HG02973 (cell line): Measurements from ENCODE around the gene C10orf95.

Source experiments
- ATAC-seq: cut with Tn5 transposase; IDR thresholded peaks from one replicate; pipeline ENCODE4 v1.9.1; 2021; ENCODE audit warnings: moderate library complexity; ENCODE audit not compliant: unreplicated experiment

C10orf95 gene

DNA sequence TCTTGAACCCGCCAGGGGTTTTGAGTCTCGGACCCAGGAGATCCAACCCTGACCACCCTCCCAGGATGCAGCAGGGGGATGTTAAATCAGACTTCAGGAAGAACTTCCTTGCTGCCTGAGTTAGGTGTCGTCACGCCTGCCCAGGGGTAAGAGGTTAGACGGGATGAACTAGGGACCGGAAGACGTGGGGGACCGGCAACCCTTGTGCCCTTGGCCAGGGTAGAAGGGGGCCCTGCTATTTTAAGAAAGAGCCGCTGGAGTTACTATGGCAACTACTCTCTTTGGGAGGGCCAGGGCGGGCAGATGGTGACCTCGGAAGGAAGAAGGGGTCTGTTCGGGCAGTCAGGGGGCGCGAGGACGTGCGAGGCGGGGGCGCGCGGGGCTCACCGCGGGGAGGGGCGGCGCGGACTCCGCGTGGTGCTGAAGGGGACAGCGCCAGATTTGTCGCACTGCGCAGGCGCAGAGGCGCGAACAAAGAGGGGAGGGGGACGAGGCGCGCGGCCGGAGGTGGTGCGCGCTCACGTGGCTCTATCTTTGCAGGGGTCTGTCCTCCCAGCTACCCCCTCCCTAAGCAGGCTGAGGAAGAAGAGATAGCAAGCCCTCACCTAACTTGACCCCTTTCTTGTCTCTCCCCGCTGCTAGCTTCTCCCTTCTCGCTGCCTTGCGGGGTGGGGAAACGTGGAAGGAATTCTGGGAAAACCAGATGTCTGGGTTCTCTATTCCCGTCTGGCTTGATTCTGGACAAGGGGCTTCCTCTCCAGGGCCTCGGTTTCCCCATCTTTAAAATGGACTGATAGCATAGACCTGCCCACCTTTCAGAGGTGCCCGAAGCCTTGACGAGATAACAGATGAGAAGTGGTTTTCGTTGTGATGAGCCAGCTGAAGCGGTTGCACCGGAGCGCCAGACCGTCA, 31.8 kb downstream of the C10orf95 start:
- no peak for ATAC-seq

GRCh38 chr10:102418622-102419268, 32.6 kb downstream of the C10orf95 start, which contains the start of gene PSD:
Gene PSD (minus strand): TSS chr10:102418785. CDS start chr10:102417038, 1,747 bp downstream.
- no peak for ATAC-seq

DNA sequence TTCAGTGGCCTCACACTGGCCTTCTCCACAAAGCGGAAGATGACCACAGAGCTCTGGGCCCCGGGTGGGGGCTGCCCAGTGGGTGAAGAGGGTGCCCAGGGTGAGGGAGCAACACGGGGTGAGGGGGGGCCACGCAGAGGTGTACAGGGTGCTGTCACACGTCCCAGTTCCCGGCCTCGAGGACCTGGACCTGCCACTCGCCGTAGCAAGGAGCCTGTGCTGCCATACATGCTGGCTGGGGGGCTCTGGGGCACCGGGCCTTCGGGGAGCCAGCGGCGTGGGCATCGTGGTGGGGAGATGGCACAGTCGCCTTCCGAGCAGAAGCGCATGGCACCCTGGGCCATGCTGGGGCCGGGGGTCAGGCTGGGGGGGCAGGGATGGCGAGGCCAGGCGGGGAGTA, 34.6 kb downstream of the C10orf95 start:
- ATAC-seq, result no peak

DNA sequence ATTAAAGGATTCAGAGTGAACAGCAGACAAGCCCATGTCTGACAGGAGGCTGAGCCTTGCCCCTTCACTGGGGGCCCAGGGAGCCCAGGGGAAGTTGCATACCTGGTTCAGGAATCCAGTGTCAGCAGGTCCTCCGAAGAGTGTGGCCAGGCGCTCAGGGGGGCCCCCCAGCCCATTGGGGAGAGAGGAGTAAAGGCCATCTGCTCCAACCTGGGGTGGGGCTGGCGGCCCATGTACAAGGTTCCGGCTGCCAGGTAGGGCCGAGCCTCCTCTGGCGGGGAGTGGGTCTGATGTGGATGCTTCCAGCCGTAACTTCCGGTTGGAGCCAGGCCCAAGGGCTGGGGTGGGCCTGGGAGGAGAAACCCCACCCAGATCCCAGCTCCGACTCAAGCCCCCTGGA, 35.1 kb downstream of the C10orf95 start:
- ATAC-seq, result no peak

DNA sequence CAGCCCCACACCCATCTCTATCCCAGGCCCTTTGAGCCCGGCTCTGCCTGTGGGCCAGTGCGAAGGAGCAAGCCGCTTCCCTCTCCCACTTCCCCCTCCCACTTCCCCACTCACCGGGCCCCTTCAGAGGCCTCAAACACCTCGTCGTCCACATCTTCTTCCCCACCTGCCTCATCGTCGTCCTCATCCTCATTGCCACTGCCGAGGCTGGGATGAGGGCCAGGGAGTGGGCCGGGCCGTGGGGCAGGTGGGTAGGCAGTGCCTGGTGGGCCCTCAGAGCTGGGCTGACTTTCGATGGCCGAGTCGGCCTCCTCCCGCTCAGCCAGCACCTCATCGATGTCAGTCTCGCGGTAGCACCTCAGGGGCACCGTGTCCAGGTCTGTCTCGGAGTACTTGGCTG, 36.6 kb downstream of the C10orf95 start:
- no peak for ATAC-seq

- no peak for ATAC-seq
Measured at GRCh38 chr10:102413806-102414561, 37.4 kb downstream of the C10orf95 start.

DNA sequence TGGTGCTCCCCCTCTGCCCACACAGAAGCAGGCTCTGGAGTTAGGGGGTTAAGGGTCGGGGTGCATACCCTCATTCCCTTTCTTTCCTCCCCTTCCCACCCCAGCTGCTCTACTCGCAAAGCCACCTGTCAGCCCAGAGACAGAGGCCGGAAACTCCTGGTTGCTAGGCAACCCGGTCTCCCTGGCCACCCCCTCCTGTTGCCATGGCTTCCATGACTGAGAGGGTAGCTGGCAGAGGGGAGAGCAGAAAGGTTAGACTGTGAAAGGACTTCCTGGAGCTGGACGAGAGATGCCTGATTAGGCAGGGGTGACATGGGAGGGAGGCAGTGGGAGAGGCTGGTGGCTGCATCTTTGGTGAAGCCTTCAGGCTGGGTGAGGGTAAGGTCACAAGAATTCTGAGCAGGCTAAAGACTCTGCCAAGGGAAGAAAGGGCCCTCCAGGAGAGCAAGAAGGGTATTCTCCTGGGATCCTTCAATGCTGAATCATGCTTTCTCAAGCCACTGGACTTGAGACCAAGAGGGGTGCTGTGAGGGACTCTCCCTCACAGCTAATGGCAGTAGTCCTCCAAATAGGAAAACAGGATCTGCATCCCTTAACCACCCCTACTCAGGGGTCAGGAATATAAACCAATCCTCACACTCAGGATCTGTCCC, 38.2 kb downstream of the C10orf95 start:
- no peak for ATAC-seq

DNA sequence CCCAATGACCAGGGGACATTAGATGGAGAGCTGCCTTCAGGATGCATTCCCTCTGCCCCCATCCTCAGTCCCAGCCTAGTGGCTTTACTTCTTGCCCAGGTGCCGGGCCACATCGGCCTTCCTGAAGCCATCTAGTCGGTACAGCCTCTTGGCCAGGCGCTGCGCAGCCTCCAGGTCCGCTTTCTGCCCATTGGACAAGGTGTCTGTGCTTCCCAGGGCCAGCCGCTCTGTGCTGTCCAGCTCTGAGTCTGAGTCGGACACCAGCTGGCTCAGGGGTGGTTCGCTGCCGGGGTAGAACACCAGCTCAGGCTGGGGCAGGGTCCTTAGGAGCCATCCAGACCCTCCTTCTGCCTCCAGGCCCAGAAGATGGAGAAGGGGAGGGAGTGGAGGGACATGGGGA, 39.0 kb downstream of the C10orf95 start:
- ATAC-seq, result no peak

- no peak for ATAC-seq
Measured at GRCh38 chr10:102411341-102412255, 39.7 kb downstream of the C10orf95 start.

GRCh38 chr10:102410429-102411073, 40.8 kb downstream of the C10orf95 start:
- ATAC-seq, result no peak

- no peak for ATAC-seq
Measured at GRCh38 chr10:102409604-102410428, 41.5 kb downstream of the C10orf95 start.

GRCh38 chr10:102408728-102409603, 42.4 kb downstream of the C10orf95 start:
- no peak for ATAC-seq

- no peak for ATAC-seq
Measured at GRCh38 chr10:102408131-102408727, 43.1 kb downstream of the C10orf95 start.

GRCh38 chr10:102407425-102408130, 43.8 kb downstream of the C10orf95 start:
- no peak for ATAC-seq

DNA sequence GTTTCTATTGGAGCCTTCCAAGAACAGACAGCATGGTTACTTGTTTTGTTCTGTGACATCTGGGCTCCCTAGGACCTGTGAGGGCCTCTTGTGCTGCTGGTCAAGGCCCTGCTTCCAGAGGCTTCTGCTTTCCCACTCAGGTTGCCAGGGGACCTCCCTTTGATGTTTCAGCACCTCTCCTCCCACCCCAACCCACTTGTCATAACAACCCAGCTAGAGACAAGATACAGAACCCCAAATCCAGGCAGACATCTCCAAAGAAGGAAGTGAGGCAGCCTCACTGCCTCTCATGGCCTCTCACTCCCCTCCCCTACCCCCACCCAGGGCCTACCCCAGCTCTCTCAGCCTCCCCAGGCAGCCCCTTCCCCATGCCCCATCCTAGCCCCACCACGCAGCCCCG, 44.5 kb downstream of the C10orf95 start:
- no peak for ATAC-seq

DNA sequence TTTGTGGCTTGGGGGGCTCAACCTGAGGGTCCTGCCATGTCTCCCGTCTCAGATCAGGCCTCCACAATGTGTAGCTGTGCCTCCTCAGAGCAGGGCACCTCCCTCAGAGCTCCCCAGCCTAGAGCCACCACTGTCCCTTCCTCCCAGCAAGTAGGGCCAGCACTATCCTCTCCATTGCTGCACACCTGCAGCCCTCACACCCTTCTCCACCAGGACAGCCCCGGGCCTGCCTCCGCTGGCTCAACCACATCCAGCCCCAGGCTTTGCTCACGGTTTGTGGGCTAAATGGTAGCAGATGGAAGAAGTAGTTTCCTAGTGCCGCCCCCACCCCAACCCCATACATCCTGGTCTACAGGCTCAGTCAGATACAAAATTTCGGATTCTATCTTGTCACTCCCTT, 45.7 kb downstream of the C10orf95 start:
- ATAC-seq, result no peak
